Progenitor cell of endocrine pancreas (in vitro differentiated cells): ENCODE measurements around the gene MORF4L2. TPM values are rescaled to one million over a fixed set of nuclear protein-coding genes. Genes with fewer than 3 reads are reported as not detected.
A peak's percentile ranks its signal among the peaks of the same experiment; 100 is the strongest.

Source experiments
- DNase-seq: peaks from one replicate; pipeline ENCODE4 v3.0.0; 2021; ENCODE audit warnings: low spot score; ENCODE audit not compliant: unreplicated experiment
- H3K27ac Mint-ChIP-seq: 2 replicates; pipeline ENCODE4 v1.8.0; 2021; ENCODE audit warnings: mild to moderate bottlenecking, moderate library complexity, mixed read lengths
- H3K27me3 Mint-ChIP-seq: 2 replicates; pipeline ENCODE4 v1.8.0; 2021; ENCODE audit warnings: mixed read lengths
- H3K36me3 Mint-ChIP-seq: 2 replicates; pipeline ENCODE4 v1.8.0; 2022; ENCODE audit warnings: mixed read lengths; ENCODE audit not compliant: insufficient read depth
- H3K4me1 Mint-ChIP-seq: 2 replicates; pipeline ENCODE4 v1.8.0; 2021; ENCODE audit warnings: low read depth, mixed read lengths
- H3K4me3 Mint-ChIP-seq: 2 replicates; pipeline ENCODE4 v1.8.0; 2021; ENCODE audit warnings: low read depth, mild to moderate bottlenecking, moderate library complexity, mixed read lengths
- H3K9me3 Mint-ChIP-seq: 2 replicates; pipeline ENCODE4 v1.8.0; 2021; ENCODE audit warnings: low read depth, mixed read lengths
- CTCF ChIP-seq: fragments of 200-600 bp; sonication (generic); IDR thresholded peaks from one replicate; pipeline ENCODE4 v1.5.0; 2021; ENCODE audit warnings: antibody characterized with exemption, mild to moderate bottlenecking; ENCODE audit not compliant: unreplicated experiment
- long read RNA-seq: library from polyadenylated mRNA; unstranded; transcript quantifications from one replicate; pipeline ENCODE4 v2.0.0, GENCODE V29; 2020
- total RNA-seq: library from RNA; stranded (reverse); gene quantifications from 2 replicates; pipeline ENCODE4 v1.2.1, GENCODE V29; 2021

The MORF4L2 gene, protein sequence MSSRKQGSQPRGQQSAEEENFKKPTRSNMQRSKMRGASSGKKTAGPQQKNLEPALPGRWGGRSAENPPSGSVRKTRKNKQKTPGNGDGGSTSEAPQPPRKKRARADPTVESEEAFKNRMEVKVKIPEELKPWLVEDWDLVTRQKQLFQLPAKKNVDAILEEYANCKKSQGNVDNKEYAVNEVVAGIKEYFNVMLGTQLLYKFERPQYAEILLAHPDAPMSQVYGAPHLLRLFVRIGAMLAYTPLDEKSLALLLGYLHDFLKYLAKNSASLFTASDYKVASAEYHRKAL
- total RNA-seq = 479 and 507 TPM in 2 replicates
- long read RNA-seq, transcript MORF4L2-215 (4 exons, 451 nt) = major isoform, 896 of 2,141 reads
- long read RNA-seq, transcript MORF4L2-209 (5 exons, 869 nt) = minor isoform, 98 of 2,141 reads
- long read RNA-seq, transcript MORF4L2-203 (4 exons, 1,983 nt) = minor isoform, 557 of 2,141 reads
- long read RNA-seq, transcript MORF4L2-201 (4 exons, 1,824 nt) = minor isoform, 138 of 2,141 reads
- long read RNA-seq, partial matches to known transcripts = 29 of 2,141 reads
- long read RNA-seq, other reads (novel, unspliced or antisense) = 243 of 2,141 reads

- Mint-ChIP-seq H3K4me3 (no peak within 1 kb of the TSS), H3K27ac (peak within 1 kb of the TSS; percentile 94), H3K36me3 (peaks cover 8% of the 10 kb centered on the region), H3K9me3 (no peaks in the 10 kb centered on the region), H3K4me1 (peaks cover 7% of the 10 kb centered on the region), H3K27me3 (no peaks in the 10 kb centered on the region)
- peak; percentile 77 for DNase-seq
- TF ChIP-seq CTCF = no peak
Measured at GRCh38 chrX:103686199-103687072, at the start of gene MORF4L2. MORF4L2 (minus strand) TSS chrX:103686699; CDS start chrX:103677027, 9,672 bp downstream.

- no peak for DNase-seq
- no peaks in the 10 kb centered on the region for H3K4me1 Mint-ChIP-seq
- peaks cover 26% of the 10 kb centered on the region for H3K27me3 Mint-ChIP-seq
- no peak overlapping the region for H3K4me3 Mint-ChIP-seq
- no peaks in the 10 kb centered on the region for H3K36me3 Mint-ChIP-seq
- no peaks in the 10 kb centered on the region for H3K9me3 Mint-ChIP-seq
- no peak for TF ChIP-seq CTCF
- no peak overlapping the region for H3K27ac Mint-ChIP-seq
Measured at GRCh38 chrX:103734125-103734760, 47.7 kb upstream of the MORF4L2 start.

- Mint-ChIP-seq H3K4me1 (no peaks in the 10 kb centered on the region), H3K36me3 (no peaks in the 10 kb centered on the region), H3K27ac (no peak overlapping the region), H3K27me3 (peaks cover 35% of the 10 kb centered on the region), H3K9me3 (no peaks in the 10 kb centered on the region), H3K4me3 (no peak overlapping the region)
- no peak for DNase-seq
- TF ChIP-seq CTCF = no peak
Measured at GRCh38 chrX:103733017-103733416, 46.5 kb upstream of the MORF4L2 start.

- H3K36me3 Mint-ChIP-seq = no peaks in the 10 kb centered on the region
- peaks cover 40% of the 10 kb centered on the region for H3K27me3 Mint-ChIP-seq
- DNase-seq = no peak
- no peaks in the 10 kb centered on the region for H3K4me1 Mint-ChIP-seq
- no peak for TF ChIP-seq CTCF
- H3K27ac Mint-ChIP-seq = no peak overlapping the region
- no peak overlapping the region for H3K4me3 Mint-ChIP-seq
- H3K9me3 Mint-ChIP-seq = no peaks in the 10 kb centered on the region
Measured at GRCh38 chrX:103730796-103731493, 44.4 kb upstream of the MORF4L2 start.
